Measurements from ENCODE around the gene RPL36.

DNA sequence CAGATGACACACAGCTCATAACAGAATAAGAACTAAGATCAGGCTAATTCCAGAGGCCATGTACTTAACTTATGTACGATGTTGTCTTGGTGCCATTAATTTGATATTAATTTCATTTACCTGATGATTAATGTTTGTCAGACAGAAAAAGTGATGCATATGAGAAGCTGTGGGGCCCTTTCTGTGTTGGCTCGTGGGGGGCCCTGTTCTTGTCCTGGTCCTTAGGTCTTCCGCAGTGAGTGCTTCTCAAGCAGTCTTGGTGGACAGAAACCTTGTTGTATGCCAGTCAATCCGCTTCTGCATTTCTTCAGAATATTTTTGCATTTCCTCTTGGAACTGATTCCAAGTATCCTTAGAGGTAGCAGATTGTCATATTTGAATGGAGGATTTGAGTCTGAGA lies 47.0 kb upstream of the RPL36 start:
- TF ChIP-seq EZH2 (IDR thresholded peaks at IDR 0.05; ENCODE audit: low read length, missing control alignments) = no peak
- TF ChIP-seq, protein P1, sequence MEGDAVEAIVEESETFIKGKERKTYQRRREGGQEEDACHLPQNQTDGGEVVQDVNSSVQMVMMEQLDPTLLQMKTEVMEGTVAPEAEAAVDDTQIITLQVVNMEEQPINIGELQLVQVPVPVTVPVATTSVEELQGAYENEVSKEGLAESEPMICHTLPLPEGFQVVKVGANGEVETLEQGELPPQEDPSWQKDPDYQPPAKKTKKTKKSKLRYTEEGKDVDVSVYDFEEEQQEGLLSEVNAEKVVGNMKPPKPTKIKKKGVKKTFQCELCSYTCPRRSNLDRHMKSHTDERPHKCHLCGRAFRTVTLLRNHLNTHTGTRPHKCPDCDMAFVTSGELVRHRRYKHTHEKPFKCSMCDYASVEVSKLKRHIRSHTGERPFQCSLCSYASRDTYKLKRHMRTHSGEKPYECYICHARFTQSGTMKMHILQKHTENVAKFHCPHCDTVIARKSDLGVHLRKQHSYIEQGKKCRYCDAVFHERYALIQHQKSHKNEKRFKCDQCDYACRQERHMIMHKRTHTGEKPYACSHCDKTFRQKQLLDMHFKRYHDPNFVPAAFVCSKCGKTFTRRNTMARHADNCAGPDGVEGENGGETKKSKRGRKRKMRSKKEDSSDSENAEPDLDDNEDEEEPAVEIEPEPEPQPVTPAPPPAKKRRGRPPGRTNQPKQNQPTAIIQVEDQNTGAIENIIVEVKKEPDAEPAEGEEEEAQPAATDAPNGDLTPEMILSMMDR (conservative IDR thresholded peaks at IDR 0.05 in 1 of 2, IDR thresholded peaks at IDR 0.05 in 1 of 2; ENCODE audit: low read depth in 1 of 2, low read length in 2 of 2) = no peak
